ENCODE results near the gene ANO6. TPM values are rescaled to one million over a fixed set of nuclear protein-coding genes. Genes with fewer than 3 reads are reported as not detected.

The ANO6 gene
- total RNA-seq, 1 donor from 2014 or later, result 69.9 TPM

DNA sequence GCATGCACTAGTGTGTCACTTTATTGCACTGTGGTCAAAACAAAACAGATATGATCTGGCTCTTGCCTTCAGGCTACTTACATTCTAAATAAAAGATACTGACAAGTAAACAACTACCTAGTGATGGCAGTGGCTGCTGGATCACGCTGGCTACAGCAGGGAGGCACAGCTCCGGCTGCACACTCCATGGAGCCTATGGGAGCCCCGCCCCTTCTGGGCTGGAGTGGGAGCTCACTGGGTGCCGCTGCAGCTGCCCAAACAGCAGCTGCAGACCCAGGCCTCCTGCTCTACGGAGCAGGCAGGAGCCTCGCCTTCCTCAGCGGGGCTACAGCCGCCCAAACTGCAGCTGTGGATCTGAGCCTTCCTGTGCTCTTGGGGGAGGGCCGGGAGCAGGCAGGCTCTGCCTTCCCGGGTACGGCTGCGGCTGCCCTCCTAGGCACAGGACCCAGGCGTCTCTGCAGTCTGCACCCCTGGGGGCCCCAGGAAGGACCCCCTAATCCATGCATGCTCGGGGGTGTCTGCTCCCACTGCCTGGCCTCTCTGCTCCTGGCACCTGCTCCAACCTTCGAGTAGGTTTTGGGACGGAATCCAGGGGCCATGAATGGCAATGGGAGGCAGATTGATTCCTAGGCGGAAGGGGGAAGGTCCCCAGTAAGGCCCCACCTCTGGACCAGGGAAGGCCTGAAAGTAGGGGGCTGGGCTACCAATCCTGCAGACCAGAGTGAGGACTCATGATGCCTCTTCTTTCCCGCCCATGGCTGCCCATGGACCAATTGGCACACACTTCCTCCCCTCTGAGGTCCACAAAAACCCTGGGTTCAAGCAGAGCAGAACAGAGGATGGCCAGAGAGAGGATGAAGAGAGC lies 253.1 kb downstream of the ANO6 start:
- Histone ChIP-seq H3K27me3 (ENCODE audit: control insufficient read depth, insufficient read depth, low read length) (no peaks in the 10 kb centered on the region), H3K4me3 (ENCODE audit: low read depth, low read length) (no peak overlapping the region), H3K36me3 (ENCODE audit: control insufficient read depth, insufficient read depth, low read length) (no peaks in the 10 kb centered on the region)
- DNase-seq (ENCODE audit: low read depth), result no peak
- TF ChIP-seq, protein P1, sequence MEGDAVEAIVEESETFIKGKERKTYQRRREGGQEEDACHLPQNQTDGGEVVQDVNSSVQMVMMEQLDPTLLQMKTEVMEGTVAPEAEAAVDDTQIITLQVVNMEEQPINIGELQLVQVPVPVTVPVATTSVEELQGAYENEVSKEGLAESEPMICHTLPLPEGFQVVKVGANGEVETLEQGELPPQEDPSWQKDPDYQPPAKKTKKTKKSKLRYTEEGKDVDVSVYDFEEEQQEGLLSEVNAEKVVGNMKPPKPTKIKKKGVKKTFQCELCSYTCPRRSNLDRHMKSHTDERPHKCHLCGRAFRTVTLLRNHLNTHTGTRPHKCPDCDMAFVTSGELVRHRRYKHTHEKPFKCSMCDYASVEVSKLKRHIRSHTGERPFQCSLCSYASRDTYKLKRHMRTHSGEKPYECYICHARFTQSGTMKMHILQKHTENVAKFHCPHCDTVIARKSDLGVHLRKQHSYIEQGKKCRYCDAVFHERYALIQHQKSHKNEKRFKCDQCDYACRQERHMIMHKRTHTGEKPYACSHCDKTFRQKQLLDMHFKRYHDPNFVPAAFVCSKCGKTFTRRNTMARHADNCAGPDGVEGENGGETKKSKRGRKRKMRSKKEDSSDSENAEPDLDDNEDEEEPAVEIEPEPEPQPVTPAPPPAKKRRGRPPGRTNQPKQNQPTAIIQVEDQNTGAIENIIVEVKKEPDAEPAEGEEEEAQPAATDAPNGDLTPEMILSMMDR (IDR thresholded peaks at IDR 0.05; ENCODE audit: insufficient read depth, low read length, poor library complexity, severe bottlenecking), result no peak

DNA sequence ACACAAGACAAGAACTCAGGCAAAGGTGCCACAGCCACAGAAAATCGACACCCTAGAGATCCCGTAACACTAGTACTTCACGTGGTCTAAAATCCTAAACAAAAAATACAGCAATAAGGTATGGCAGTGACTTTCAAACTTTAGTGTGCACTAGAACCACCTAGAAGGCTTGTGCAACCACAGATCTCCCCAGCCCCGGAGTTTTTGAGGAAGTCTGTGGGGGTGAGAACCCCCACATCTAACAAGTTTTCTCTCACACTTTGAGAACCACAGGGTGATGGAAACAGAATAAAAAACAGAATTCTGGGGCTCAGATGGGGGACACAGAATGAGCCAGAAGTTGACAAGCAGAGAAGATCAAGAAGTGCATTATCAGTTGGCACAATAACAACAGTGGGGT lies 254.0 kb downstream of the ANO6 start:
- Histone ChIP-seq H3K4me3 (ENCODE audit: low read depth, low read length) (no peak overlapping the region), H3K36me3 (ENCODE audit: control insufficient read depth, insufficient read depth, low read length) (no peaks in the 10 kb centered on the region), H3K27me3 (ENCODE audit: control insufficient read depth, insufficient read depth, low read length) (no peaks in the 10 kb centered on the region)
- no peak for DNase-seq (ENCODE audit: low read depth)
- TF ChIP-seq, protein P1 (IDR thresholded peaks at IDR 0.05; ENCODE audit: insufficient read depth, low read length, poor library complexity, severe bottlenecking), result no peak

DNA sequence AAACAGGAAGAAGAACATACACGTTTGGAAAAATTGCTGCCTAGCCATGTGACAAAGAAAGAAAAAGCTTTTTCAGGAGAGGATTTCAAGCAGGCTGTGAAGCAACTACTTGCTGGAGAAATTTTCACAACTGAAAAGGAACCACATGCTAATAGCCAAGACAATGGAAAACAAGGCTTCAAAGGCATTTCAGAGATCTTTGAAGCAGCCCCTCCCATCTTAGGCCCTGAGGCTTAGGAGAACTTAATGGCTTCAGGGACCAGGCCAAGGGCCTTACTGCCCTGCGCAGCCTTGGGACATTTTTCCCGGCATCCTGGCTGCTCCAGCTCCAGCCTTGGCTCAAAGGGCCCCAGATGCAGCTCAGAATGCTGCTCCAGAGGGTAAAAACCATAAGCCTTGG lies 257.7 kb downstream of the ANO6 start:
- DNase-seq (ENCODE audit: low read depth), result no peak
- TF ChIP-seq, protein P1 (IDR thresholded peaks at IDR 0.05; ENCODE audit: insufficient read depth, low read length, poor library complexity, severe bottlenecking), result no peak
- no peaks in the 10 kb centered on the region for H3K27me3 ChIP-seq (ENCODE audit: control insufficient read depth, insufficient read depth, low read length)
- no peaks in the 10 kb centered on the region for H3K36me3 ChIP-seq (ENCODE audit: control insufficient read depth, insufficient read depth, low read length)
- no peak overlapping the region for H3K4me3 ChIP-seq (ENCODE audit: low read depth, low read length)

DNA sequence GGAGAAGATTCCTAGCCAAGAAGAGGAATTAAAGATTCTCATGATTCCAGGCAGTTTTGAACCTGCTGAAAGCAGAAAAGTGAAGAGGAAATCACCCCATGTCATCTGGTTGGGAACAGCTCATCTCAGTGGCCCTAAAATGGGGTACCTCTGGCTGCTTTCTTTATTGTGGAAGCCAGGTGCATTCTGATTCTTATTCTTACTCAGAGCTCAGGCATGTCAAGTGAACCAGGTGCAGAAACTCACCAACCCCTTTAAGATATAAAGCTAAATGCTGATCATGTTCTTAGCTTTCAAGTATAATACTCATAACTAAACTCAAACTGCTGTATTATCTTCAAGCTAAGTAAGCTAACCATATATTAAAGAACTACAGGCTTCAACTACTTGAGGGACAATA lies 259.7 kb downstream of the ANO6 start:
- DNase-seq (ENCODE audit: low read depth), result no peak
- TF ChIP-seq, protein P1 (IDR thresholded peaks at IDR 0.05; ENCODE audit: insufficient read depth, low read length, poor library complexity, severe bottlenecking), result no peak
- H3K4me3 ChIP-seq (ENCODE audit: low read depth, low read length), result no peak overlapping the region
- H3K27me3 ChIP-seq (ENCODE audit: control insufficient read depth, insufficient read depth, low read length), result no peaks in the 10 kb centered on the region
- no peaks in the 10 kb centered on the region for H3K36me3 ChIP-seq (ENCODE audit: control insufficient read depth, insufficient read depth, low read length)

DNA sequence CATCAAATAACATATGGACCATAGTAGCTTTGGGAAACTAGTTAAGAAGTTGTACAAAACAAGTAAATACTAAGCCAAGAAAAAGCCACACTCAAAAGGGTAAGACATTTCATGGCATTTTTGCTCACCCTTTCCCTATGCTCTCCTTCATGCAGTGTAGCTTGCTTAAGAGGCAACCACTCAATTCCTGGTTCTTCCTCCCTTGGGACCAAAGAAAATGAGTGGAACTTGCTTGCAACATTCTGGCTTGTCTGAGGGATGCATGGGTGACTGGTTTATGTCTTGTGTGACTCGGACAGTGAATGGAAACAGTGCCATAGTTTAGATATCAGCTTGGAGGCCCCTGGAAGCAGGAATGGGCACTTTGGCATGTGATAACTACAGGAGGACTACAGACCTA lies 261.6 kb downstream of the ANO6 start:
- TF ChIP-seq, protein P1 (IDR thresholded peaks at IDR 0.05; ENCODE audit: insufficient read depth, low read length, poor library complexity, severe bottlenecking), result no peak
- Histone ChIP-seq H3K36me3 (ENCODE audit: control insufficient read depth, insufficient read depth, low read length) (no peaks in the 10 kb centered on the region), H3K27me3 (ENCODE audit: control insufficient read depth, insufficient read depth, low read length) (no peaks in the 10 kb centered on the region), H3K4me3 (ENCODE audit: low read depth, low read length) (no peak overlapping the region)
- DNase-seq (ENCODE audit: low read depth), result no peak

DNA sequence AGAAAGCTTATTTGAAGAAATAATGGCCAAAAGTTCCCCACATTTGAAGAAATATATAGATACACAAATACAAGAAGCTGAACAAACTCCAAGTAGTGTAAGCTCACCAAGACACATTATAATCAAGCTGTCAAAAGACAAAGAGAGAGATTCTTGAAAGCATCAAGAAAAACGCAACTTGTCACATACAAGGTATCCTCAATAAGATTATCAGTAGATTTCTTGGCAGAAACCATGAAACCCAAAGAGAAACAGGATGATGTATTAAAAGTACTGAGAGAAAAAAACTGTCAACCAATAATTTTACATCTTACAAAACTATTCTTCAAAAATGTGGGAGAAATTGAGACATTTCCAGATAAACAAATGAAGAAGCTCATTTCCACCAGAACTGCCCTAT lies 263.0 kb downstream of the ANO6 start:
- H3K36me3 ChIP-seq (ENCODE audit: control insufficient read depth, insufficient read depth, low read length), result no peaks in the 10 kb centered on the region
- no peak overlapping the region for H3K4me3 ChIP-seq (ENCODE audit: low read depth, low read length)
- TF ChIP-seq, protein P1 (IDR thresholded peaks at IDR 0.05; ENCODE audit: insufficient read depth, low read length, poor library complexity, severe bottlenecking), result no peak
- H3K27me3 ChIP-seq (ENCODE audit: control insufficient read depth, insufficient read depth, low read length), result no peaks in the 10 kb centered on the region
- DNase-seq (ENCODE audit: low read depth), result no peak
